GM23338 (cell line): Measurements from ENCODE around the gene GNB2. TPM values are rescaled to one million over a fixed set of nuclear protein-coding genes. Genes with fewer than 3 reads are reported as not detected.

ENCODE experiments used
- ATAC-seq: fragments of 200-7000 bp; cut with Tn5 transposase; 3 replicates; pipeline ENCODE4 v1.9.1; 2020
- DNase-seq: peaks from one replicate; pipeline ENCODE4 v3.0.0-alpha.2; 2015; ENCODE audit warnings: low spot score
- H2AFZ ChIP-seq: fragments of 200-600 bp; sonication (generic); 2 replicates; pipeline ENCODE4 v1.8.0; 2016; ENCODE audit warnings: antibody characterized with exemption, mild to moderate bottlenecking, moderate library complexity
- H3F3A ChIP-seq: fragments of 200-600 bp; sonication (generic); replicated peaks from 2 replicates; pipeline ENCODE4 v1.8.0; 2017; ENCODE audit warnings: antibody characterized with exemption, mixed run types, low read depth
- H3K27ac ChIP-seq: fragments of 200-600 bp; sonication (generic); 2 replicates; pipeline ENCODE4 v1.6.1; 2016; ENCODE audit warnings: low read depth
- H3K27me3 ChIP-seq: fragments of 200-600 bp; sonication (generic); 2 replicates; pipeline ENCODE4 v1.8.0; 2016; ENCODE audit warnings: mild to moderate bottlenecking, mixed run types, moderate library complexity; ENCODE audit not compliant: insufficient read depth
- H3K36me3 ChIP-seq: fragments of 200-600 bp; sonication (generic); 2 replicates; pipeline ENCODE4 v1.8.0; 2016; ENCODE audit warnings: mild to moderate bottlenecking; ENCODE audit not compliant: insufficient read depth
- H3K4me1 ChIP-seq: fragments of 200-600 bp; sonication (generic); 2 replicates; pipeline ENCODE4 v1.8.0; 2016; ENCODE audit warnings: mild to moderate bottlenecking, moderate library complexity; ENCODE audit not compliant: insufficient read depth
- H3K4me2 ChIP-seq: fragments of 200-600 bp; sonication (generic); 2 replicates; pipeline ENCODE4 v1.7.1; 2017; ENCODE audit warnings: mixed run types
- H3K4me3 ChIP-seq: fragments of 200-600 bp; sonication (generic); 2 replicates; pipeline ENCODE4 v1.6.1; 2016; ENCODE audit warnings: mixed run types
- H3K79me2 ChIP-seq: fragments of 200-600 bp; sonication (generic); replicated peaks from 2 replicates; pipeline ENCODE4 v1.8.0; 2017; ENCODE audit warnings: mild to moderate bottlenecking; ENCODE audit not compliant: insufficient read depth
- H3K9me2 ChIP-seq: fragments of 200-600 bp; sonication (generic); 2 replicates; pipeline ENCODE4 v1.8.0; 2017; ENCODE audit not compliant: insufficient read depth
- H4K20me1 ChIP-seq: fragments of 200-600 bp; sonication (generic); replicated peaks from 2 replicates; pipeline ENCODE4 v1.8.0; 2017; ENCODE audit warnings: mild to moderate bottlenecking; ENCODE audit not compliant: insufficient read depth
- H3K27ac Mint-ChIP-seq: 2 replicates; pipeline ENCODE4 v1.8.0; 2020; ENCODE audit warnings: inconsistent platforms, mild to moderate bottlenecking, moderate library complexity, mixed read lengths
- H3K27me3 Mint-ChIP-seq: 3 replicates; pipeline ENCODE4 v1.8.0; 2022; ENCODE audit warnings: low read depth, mild to moderate bottlenecking, moderate library complexity, mixed read lengths, inconsistent platforms; ENCODE audit not compliant: insufficient read depth, poor library complexity
- H3K36me3 Mint-ChIP-seq: 3 replicates; pipeline ENCODE4 v1.8.0; 2021; ENCODE audit warnings: low read depth, mild to moderate bottlenecking, inconsistent platforms, moderate library complexity, mixed read lengths
- H3K4me1 Mint-ChIP-seq: 3 replicates; pipeline ENCODE4 v1.8.0; 2020; ENCODE audit warnings: mild to moderate bottlenecking, inconsistent platforms, mixed read lengths
- H3K4me3 Mint-ChIP-seq: 3 replicates; pipeline ENCODE4 v1.8.0; 2021; ENCODE audit warnings: moderate library complexity, mild to moderate bottlenecking, inconsistent platforms, mixed read lengths
- H3K9me3 Mint-ChIP-seq: 3 replicates; pipeline ENCODE4 v1.8.0; 2020; ENCODE audit warnings: moderate library complexity, mild to moderate bottlenecking, inconsistent platforms, mixed read lengths
- CREB1 ChIP-seq: fragments of 250-450 bp; sonication (Bioruptor Pico); IDR thresholded peaks from 2 replicates; pipeline ENCODE4 v1.5.0; 2020; ENCODE audit warnings: low read depth, mild to moderate bottlenecking, moderate library complexity
- EZH2 ChIP-seq: fragments of 200-600 bp; sonication (generic); IDR thresholded peaks from one replicate; pipeline ENCODE4 v1.8.0; 2017; ENCODE audit warnings: antibody characterized with exemption, mild to moderate bottlenecking, low read depth; ENCODE audit not compliant: unreplicated experiment
- EZH2phosphoT487 ChIP-seq: fragments of 200-600 bp; sonication (generic); IDR thresholded peaks from one replicate; pipeline ENCODE4 v1.8.1; 2018; ENCODE audit warnings: antibody characterized with exemption; ENCODE audit not compliant: unreplicated experiment
- JUNB ChIP-seq: IDR thresholded peaks from one replicate; pipeline ENCODE4 v1.6.1; 2016; ENCODE audit warnings: antibody characterized with exemption; ENCODE audit not compliant: unreplicated experiment
- NANOG ChIP-seq: IDR thresholded peaks from 2 replicates; pipeline ENCODE4 v1.6.1; 2016; ENCODE audit warnings: antibody characterized with exemption, borderline replicate concordance
- POLR2AphosphoS5 ChIP-seq: IDR thresholded peaks from 2 replicates; pipeline ENCODE4 v1.6.1; 2016; ENCODE audit warnings: antibody characterized with exemption, low read depth
- STAT1 ChIP-seq: IDR thresholded peaks from one replicate; pipeline ENCODE4 v1.6.1; 2016; ENCODE audit warnings: antibody characterized with exemption; ENCODE audit not compliant: unreplicated experiment
- ZNF114 ChIP-seq: fragments of 250-450 bp; sonication (Bioruptor Pico); IDR thresholded peaks from 2 replicates; pipeline ENCODE4 v1.5.0; 2020; ENCODE audit warnings: mild to moderate bottlenecking, moderate library complexity
- ZNF331 ChIP-seq: fragments of 250-450 bp; sonication (Bioruptor Pico); IDR thresholded peaks from 2 replicates; pipeline ENCODE4 v1.5.0; 2020; ENCODE audit warnings: low read depth, mild to moderate bottlenecking, moderate library complexity
- polyA plus RNA-seq: library from polyadenylated mRNA; unstranded; fragments of >200 nt; fragmentation: Nextera tagmentation; extraction: Ambion mirVana; gene quantifications from 2 replicates; pipeline ENCODE4 v1.2.1, GENCODE V29; 2016
- total RNA-seq: library from RNA; depleted of rRNA; stranded (reverse); fragments of >200 nt; shearing (Covaris generic); gene quantifications from 2 replicates; pipeline ENCODE4 v1.2.3, GENCODE V29; 2014
- TF ChIP-seq, protein P1 (sequence below): fragments of 250-450 bp; sonication (Bioruptor Pico); IDR thresholded peaks from 2 replicates; pipeline ENCODE4 v1.5.0; 2020; ENCODE audit warnings: mild to moderate bottlenecking, moderate library complexity
- TF ChIP-seq, protein P2 (sequence below), 2 experiments: fragments of 200-600 bp in 1 of 2; sonication (generic) in 1 of 2; conservative IDR thresholded peaks; 2 replicates each; pipeline versions ENCODE4 v1.5.1 to v1.6.1; 2016 to 2017; ENCODE audit warnings: antibody characterized with exemption in 2 of 2, low read depth in 2 of 2, mild to moderate bottlenecking in 2 of 2, moderate library complexity in 1 of 2
- TF ChIP-seq, protein P3 (sequence below): IDR thresholded peaks from one replicate; pipeline ENCODE4 v1.6.1; 2018; ENCODE audit warnings: antibody characterized with exemption; ENCODE audit not compliant: unreplicated experiment
- TF ChIP-seq, protein P4 (sequence below): IDR thresholded peaks from 2 replicates; pipeline ENCODE4 v1.6.1; 2016; ENCODE audit warnings: antibody characterized with exemption

The GNB2 gene
- total and polyA plus RNA-seq, 2 experiments from 2014 or later: 112 to 153 TPM

DNA sequence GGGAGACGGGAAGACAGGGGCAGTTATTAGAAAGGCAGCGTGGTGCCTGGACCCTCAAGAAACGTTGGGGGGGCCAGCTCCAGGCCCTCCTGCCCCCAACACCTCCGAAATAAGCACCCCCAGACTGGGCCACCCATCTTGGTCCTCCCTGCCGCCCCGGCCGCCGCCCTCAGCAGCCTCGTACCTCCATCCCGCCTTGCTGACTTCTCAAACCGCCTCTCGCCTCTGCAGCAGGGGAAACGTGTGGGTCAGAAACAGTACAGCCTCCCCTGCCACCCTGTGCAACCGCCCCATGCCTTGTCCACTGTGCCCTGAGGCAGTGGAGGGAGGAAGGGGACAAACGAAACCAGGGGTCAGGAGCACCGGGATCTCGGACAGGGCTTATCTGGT lies 13.3 kb downstream of the GNB2 start:
- Histone ChIP-seq H3K4me1 (peaks cover 11% of the 10 kb centered on the region; the same call in 1 of the 2 replicates), H3K36me3 (peaks cover 9% of the 10 kb centered on the region), H3F3A (peaks cover 16% of the 10 kb centered on the region; the same call in 1 of the 2 replicates), H3K4me2 (no peak overlapping the region), H2AFZ (no peak overlapping the region), H3K9me2 (no peaks in the 10 kb centered on the region), H3K27me3 (no peaks in the 10 kb centered on the region), H3K4me3 (no peak overlapping the region), H3K79me2 (peaks cover 41% of the 10 kb centered on the region), H4K20me1 (peaks cover 32% of the 10 kb centered on the region), H3K27ac (no peak overlapping the region)
- no peak for TF ChIP-seq ZNF331 (CRISPR knock-in tag)
- TF ChIP-seq, protein P1, sequence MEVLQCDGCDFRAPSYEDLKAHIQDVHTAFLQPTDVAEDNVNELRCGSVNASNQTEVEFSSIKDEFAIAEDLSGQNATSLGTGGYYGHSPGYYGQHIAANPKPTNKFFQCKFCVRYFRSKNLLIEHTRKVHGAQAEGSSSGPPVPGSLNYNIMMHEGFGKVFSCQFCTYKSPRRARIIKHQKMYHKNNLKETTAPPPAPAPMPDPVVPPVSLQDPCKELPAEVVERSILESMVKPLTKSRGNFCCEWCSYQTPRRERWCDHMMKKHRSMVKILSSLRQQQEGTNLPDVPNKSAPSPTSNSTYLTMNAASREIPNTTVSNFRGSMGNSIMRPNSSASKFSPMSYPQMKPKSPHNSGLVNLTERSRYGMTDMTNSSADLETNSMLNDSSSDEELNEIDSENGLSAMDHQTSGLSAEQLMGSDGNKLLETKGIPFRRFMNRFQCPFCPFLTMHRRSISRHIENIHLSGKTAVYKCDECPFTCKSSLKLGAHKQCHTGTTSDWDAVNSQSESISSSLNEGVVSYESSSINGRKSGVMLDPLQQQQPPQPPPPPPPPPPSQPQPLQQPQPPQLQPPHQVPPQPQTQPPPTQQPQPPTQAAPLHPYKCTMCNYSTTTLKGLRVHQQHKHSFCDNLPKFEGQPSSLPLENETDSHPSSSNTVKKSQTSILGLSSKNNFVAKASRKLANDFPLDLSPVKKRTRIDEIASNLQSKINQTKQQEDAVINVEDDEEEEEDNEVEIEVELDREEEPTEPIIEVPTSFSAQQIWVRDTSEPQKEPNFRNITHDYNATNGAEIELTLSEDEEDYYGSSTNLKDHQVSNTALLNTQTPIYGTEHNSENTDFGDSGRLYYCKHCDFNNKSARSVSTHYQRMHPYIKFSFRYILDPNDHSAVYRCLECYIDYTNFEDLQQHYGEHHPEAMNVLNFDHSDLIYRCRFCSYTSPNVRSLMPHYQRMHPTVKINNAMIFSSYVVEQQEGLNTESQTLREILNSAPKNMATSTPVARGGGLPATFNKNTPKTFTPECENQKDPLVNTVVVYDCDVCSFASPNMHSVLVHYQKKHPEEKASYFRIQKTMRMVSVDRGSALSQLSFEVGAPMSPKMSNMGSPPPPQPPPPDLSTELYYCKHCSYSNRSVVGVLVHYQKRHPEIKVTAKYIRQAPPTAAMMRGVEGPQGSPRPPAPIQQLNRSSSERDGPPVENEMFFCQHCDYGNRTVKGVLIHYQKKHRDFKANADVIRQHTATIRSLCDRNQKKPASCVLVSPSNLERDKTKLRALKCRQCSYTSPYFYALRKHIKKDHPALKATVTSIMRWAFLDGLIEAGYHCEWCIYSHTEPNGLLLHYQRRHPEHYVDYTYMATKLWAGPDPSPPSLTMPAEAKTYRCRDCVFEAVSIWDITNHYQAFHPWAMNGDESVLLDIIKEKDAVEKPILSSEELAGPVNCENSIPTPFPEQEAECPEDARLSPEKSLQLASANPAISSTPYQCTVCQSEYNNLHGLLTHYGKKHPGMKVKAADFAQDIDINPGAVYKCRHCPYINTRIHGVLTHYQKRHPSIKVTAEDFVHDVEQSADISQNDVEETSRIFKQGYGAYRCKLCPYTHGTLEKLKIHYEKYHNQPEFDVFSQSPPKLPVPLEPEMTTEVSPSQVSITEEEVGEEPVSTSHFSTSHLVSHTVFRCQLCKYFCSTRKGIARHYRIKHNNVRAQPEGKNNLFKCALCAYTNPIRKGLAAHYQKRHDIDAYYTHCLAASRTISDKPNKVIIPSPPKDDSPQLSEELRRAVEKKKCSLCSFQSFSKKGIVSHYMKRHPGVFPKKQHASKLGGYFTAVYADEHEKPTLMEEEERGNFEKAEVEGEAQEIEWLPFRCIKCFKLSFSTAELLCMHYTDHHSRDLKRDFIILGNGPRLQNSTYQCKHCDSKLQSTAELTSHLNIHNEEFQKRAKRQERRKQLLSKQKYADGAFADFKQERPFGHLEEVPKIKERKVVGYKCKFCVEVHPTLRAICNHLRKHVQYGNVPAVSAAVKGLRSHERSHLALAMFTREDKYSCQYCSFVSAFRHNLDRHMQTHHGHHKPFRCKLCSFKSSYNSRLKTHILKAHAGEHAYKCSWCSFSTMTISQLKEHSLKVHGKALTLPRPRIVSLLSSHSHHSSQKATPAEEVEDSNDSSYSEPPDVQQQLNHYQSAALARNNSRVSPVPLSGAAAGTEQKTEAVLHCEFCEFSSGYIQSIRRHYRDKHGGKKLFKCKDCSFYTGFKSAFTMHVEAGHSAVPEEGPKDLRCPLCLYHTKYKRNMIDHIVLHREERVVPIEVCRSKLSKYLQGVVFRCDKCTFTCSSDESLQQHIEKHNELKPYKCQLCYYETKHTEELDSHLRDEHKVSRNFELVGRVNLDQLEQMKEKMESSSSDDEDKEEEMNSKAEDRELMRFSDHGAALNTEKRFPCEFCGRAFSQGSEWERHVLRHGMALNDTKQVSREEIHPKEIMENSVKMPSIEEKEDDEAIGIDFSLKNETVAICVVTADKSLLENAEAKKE (CRISPR knock-in tag): no peak
- TF ChIP-seq NANOG: no peak
- TF ChIP-seq EZH2phosphoT487: no peak
- TF ChIP-seq, protein P2, sequence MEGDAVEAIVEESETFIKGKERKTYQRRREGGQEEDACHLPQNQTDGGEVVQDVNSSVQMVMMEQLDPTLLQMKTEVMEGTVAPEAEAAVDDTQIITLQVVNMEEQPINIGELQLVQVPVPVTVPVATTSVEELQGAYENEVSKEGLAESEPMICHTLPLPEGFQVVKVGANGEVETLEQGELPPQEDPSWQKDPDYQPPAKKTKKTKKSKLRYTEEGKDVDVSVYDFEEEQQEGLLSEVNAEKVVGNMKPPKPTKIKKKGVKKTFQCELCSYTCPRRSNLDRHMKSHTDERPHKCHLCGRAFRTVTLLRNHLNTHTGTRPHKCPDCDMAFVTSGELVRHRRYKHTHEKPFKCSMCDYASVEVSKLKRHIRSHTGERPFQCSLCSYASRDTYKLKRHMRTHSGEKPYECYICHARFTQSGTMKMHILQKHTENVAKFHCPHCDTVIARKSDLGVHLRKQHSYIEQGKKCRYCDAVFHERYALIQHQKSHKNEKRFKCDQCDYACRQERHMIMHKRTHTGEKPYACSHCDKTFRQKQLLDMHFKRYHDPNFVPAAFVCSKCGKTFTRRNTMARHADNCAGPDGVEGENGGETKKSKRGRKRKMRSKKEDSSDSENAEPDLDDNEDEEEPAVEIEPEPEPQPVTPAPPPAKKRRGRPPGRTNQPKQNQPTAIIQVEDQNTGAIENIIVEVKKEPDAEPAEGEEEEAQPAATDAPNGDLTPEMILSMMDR (conservative IDR thresholded peaks at IDR 0.05; ENCODE audit: low read depth in 2 of 2): no peak
- no peak for TF ChIP-seq STAT1
- TF ChIP-seq EZH2: no peak
- TF ChIP-seq, protein P3, sequence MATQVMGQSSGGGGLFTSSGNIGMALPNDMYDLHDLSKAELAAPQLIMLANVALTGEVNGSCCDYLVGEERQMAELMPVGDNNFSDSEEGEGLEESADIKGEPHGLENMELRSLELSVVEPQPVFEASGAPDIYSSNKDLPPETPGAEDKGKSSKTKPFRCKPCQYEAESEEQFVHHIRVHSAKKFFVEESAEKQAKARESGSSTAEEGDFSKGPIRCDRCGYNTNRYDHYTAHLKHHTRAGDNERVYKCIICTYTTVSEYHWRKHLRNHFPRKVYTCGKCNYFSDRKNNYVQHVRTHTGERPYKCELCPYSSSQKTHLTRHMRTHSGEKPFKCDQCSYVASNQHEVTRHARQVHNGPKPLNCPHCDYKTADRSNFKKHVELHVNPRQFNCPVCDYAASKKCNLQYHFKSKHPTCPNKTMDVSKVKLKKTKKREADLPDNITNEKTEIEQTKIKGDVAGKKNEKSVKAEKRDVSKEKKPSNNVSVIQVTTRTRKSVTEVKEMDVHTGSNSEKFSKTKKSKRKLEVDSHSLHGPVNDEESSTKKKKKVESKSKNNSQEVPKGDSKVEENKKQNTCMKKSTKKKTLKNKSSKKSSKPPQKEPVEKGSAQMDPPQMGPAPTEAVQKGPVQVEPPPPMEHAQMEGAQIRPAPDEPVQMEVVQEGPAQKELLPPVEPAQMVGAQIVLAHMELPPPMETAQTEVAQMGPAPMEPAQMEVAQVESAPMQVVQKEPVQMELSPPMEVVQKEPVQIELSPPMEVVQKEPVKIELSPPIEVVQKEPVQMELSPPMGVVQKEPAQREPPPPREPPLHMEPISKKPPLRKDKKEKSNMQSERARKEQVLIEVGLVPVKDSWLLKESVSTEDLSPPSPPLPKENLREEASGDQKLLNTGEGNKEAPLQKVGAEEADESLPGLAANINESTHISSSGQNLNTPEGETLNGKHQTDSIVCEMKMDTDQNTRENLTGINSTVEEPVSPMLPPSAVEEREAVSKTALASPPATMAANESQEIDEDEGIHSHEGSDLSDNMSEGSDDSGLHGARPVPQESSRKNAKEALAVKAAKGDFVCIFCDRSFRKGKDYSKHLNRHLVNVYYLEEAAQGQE: no peak
- TF ChIP-seq, protein P4, sequence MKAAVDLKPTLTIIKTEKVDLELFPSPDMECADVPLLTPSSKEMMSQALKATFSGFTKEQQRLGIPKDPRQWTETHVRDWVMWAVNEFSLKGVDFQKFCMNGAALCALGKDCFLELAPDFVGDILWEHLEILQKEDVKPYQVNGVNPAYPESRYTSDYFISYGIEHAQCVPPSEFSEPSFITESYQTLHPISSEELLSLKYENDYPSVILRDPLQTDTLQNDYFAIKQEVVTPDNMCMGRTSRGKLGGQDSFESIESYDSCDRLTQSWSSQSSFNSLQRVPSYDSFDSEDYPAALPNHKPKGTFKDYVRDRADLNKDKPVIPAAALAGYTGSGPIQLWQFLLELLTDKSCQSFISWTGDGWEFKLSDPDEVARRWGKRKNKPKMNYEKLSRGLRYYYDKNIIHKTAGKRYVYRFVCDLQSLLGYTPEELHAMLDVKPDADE: no peak
- TF ChIP-seq ZNF114 (CRISPR knock-in tag): no peak
- no peak for TF ChIP-seq CREB1 (CRISPR knock-in tag)
- TF ChIP-seq POLR2AphosphoS5: no peak
- TF ChIP-seq JUNB: no peak
- no peak overlapping the region for H3K4me3 Mint-ChIP-seq
- H3K9me3 Mint-ChIP-seq: no peaks in the 10 kb centered on the region
- no peak for DNase-seq
- peaks cover 18% of the 10 kb centered on the region for H3K4me1 Mint-ChIP-seq
- no peak for ATAC-seq
- no peak overlapping the region for H3K27ac Mint-ChIP-seq
- H3K36me3 Mint-ChIP-seq: peaks cover 66% of the 10 kb centered on the region
- peaks cover 15% of the 10 kb centered on the region for H3K27me3 Mint-ChIP-seq
